ENCODE measurements around the gene MAP3K3. TPM values are rescaled to one million over a fixed set of nuclear protein-coding genes. Genes with fewer than 3 reads are reported as not detected.
A peak's percentile ranks its signal among the peaks of the same experiment; 100 is the strongest.

The MAP3K3 gene
- total RNA-seq, 1 experiment from 2014 or later: 24.3 TPM

DNA sequence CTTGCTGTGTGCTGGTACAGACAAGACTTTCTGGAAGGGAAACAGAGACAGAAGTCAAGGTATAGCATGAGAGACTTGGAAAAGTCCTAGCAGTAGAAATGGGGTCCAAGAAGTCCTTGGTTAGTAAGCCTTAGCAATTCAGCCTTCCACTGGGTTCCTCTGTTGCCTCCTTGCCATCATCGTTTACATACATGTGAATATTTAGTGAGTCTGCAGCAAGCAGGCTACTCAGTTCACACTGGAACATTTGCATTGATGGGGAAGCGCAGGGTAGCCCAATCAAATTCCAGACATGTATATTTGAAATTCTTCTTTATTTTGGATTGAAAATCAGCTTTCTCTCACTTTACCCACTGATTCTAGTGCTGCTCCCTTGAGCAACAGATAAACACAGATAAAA lies 50.6 kb downstream of the MAP3K3 start:
- no peaks in the 10 kb centered on the region for H3K27me3 ChIP-seq (ENCODE audit: insufficient read depth, low read length)
- H2BK12ac ChIP-seq (ENCODE audit: insufficient read length, low read depth, low read length): no peak overlapping the region
- H3K9ac ChIP-seq (ENCODE audit: extremely low read depth, insufficient read length, low read length): no peak overlapping the region
- Mint-ChIP-seq H3K9me3 (no peaks in the 10 kb centered on the region), H3K4me3 (no peak overlapping the region), H3K4me1 (peaks cover 33 to 39% of the 10 kb centered on the region in 2 experiments), H3K27me3 (ENCODE audit: low read depth) (no peaks in the 10 kb centered on the region), H3K36me3 (ENCODE audit: insufficient read depth in 1 of 3, low read depth in 3 of 3) (peaks cover 5 to 8% (median 7%) of the 10 kb centered on the region in 3 experiments; a peak in 5 of 7 replicates), H3K27ac (peak overlapping the region in 2 of 3 experiments; percentile 22 to 75; a peak in 4 of 7 replicates)
- no peak overlapping the region for H4K8ac ChIP-seq (replicated peaks; ENCODE audit: insufficient read length, low read depth, low read length)
- no peak overlapping the region for H2BK120ac ChIP-seq (ENCODE audit: low read depth, low read length, poor library complexity, severe bottlenecking)
- H3K79me2 ChIP-seq (ENCODE audit: insufficient read depth, low read length): no peaks in the 10 kb centered on the region
- no peak overlapping the region for H3K14ac ChIP-seq (ENCODE audit: insufficient read depth, low read length)
- peaks cover 16% of the 10 kb centered on the region for H3K4me1 ChIP-seq (ENCODE audit: insufficient read depth, low read length)
- no peak overlapping the region for H2BK15ac ChIP-seq (ENCODE audit: low read depth, low read length)
- no peak overlapping the region for H3K23ac ChIP-seq (ENCODE audit: insufficient read length, low read depth, low read length)
- no peaks in the 10 kb centered on the region for H3K23me2 ChIP-seq (ENCODE audit: insufficient read length, low read depth, low read length, poor library complexity, severe bottlenecking)
- H3K9me3 ChIP-seq (ENCODE audit: control insufficient read depth, low read depth, low read length): no peaks in the 10 kb centered on the region
- no peak overlapping the region for H4K91ac ChIP-seq (ENCODE audit: insufficient read length, low read depth, low read length)
- H3K4ac ChIP-seq (ENCODE audit: low read depth, low read length): no peak overlapping the region
- no peak overlapping the region for H2BK20ac ChIP-seq (ENCODE audit: low read depth, low read length, poor library complexity, severe bottlenecking)
- no peak overlapping the region for H3T11ph ChIP-seq (ENCODE audit: low read length)
- H3K27ac ChIP-seq (ENCODE audit: insufficient read length, low read depth, low read length): no peak overlapping the region
- no peak overlapping the region for H4K5ac ChIP-seq (ENCODE audit: insufficient read length, low read depth, low read length)
- H3K79me1 ChIP-seq (ENCODE audit: insufficient read depth, low read depth, low read length, poor library complexity, severe bottlenecking): no peaks in the 10 kb centered on the region
- H3K4me2 ChIP-seq (ENCODE audit: insufficient read depth, insufficient read length, low read length): no peak overlapping the region
- TF ChIP-seq, protein P1, sequence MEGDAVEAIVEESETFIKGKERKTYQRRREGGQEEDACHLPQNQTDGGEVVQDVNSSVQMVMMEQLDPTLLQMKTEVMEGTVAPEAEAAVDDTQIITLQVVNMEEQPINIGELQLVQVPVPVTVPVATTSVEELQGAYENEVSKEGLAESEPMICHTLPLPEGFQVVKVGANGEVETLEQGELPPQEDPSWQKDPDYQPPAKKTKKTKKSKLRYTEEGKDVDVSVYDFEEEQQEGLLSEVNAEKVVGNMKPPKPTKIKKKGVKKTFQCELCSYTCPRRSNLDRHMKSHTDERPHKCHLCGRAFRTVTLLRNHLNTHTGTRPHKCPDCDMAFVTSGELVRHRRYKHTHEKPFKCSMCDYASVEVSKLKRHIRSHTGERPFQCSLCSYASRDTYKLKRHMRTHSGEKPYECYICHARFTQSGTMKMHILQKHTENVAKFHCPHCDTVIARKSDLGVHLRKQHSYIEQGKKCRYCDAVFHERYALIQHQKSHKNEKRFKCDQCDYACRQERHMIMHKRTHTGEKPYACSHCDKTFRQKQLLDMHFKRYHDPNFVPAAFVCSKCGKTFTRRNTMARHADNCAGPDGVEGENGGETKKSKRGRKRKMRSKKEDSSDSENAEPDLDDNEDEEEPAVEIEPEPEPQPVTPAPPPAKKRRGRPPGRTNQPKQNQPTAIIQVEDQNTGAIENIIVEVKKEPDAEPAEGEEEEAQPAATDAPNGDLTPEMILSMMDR (conservative IDR thresholded peaks at IDR 0.05): no peak
- no peak overlapping the region for H3K18ac ChIP-seq (ENCODE audit: insufficient read length, low read depth, low read length)
- H2BK5ac ChIP-seq (ENCODE audit: insufficient read length, low read length): no peak overlapping the region
- no peaks in the 10 kb centered on the region for H4K20me1 ChIP-seq (ENCODE audit: control insufficient read depth, insufficient read depth, insufficient read length)
- no peak overlapping the region for H3K56ac ChIP-seq (ENCODE audit: insufficient read length, low read depth, low read length)
- no CpG with 5 or more reads among the region's 2 CpGs for WGBS (ENCODE audit: extremely low coverage, insufficient read length, low lambda C conversion rate)
- H2AK5ac ChIP-seq (ENCODE audit: insufficient read length, low read length): no peak overlapping the region
- DNase-seq: no peak
- H2AFZ ChIP-seq (ENCODE audit: low read length): no peak overlapping the region
